ENCODE measurements around the gene PHACTR2.

GRCh38 chr6:143707697-143708096, 29.9 kb downstream of the PHACTR2 start:
- no peak for TF ChIP-seq CTCF (conservative IDR thresholded peaks at IDR 0.05)
- TF ChIP-seq EZH2 (IDR thresholded peaks at IDR 0.05; ENCODE audit: low read depth): no peak
